ENCODE results near the gene VSIG2.
A peak's percentile ranks its signal among the peaks of the same experiment; 100 is the strongest.

VSIG2 gene

DNA sequence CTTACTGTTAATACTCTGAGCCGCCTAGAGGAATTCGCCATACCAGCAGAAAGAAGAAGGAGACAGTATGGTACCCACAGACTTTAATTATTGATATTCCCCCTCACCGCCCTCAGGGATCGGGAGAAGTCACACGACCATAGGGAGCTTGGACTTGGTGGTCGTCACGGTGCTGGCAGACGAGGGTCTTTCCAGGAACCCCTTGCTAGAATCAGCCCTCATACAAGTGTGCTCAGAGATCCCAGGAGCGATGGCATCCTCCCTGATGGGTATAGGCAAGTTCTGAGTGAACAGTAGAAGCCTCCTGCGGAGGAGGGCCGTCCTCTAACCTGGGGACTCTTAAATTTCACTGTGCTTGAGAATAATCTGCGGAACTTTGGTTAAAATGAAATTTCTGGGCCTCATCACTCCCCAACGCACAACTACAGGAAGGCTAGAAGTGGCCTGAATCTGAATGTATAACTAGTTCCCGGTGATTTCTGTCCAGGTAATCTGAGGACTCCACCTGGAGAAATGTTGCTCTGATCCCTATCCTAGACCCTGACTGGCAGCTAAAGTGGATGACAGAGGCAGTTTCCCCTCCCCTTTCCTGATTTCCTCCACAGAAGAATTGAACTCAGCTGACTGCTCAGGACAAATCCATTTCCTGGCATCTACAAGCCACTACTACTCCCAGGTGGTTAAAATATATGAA lies 4.5 kb downstream of the VSIG2 start:
- no peak for DNase-seq

DNA sequence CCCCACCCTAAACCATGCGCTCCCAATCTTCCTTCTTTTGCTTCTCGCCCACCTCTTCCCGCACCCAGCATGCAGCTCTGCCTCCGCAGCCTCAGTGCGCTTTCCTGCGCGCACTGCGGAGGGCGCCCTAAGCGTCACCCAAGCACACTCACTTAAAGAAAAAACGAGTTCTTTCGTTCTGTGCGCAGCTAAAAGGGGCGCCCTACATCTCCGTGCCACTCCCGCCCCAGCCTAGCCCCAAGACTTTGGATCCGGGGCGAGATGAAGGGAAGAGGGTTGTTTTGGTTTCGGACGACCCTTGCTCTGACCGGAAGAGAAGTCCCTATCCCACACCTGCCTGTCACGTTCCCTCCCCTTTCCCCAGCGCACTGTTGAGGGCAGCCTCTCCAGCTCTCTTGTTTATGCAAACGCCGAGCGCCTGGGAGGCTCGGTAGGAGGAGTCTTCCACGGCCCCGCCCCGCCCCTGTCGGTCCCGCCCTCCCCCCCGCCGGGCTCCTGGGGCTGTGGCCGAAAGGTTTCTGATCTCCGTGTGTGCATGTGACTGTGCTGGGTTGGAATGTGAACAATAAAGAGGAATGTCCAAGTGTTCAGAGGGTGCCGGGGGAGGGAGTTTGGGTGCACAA lies 5.3 kb downstream of the VSIG2 start:
- peak; percentile 34 for DNase-seq

DNA sequence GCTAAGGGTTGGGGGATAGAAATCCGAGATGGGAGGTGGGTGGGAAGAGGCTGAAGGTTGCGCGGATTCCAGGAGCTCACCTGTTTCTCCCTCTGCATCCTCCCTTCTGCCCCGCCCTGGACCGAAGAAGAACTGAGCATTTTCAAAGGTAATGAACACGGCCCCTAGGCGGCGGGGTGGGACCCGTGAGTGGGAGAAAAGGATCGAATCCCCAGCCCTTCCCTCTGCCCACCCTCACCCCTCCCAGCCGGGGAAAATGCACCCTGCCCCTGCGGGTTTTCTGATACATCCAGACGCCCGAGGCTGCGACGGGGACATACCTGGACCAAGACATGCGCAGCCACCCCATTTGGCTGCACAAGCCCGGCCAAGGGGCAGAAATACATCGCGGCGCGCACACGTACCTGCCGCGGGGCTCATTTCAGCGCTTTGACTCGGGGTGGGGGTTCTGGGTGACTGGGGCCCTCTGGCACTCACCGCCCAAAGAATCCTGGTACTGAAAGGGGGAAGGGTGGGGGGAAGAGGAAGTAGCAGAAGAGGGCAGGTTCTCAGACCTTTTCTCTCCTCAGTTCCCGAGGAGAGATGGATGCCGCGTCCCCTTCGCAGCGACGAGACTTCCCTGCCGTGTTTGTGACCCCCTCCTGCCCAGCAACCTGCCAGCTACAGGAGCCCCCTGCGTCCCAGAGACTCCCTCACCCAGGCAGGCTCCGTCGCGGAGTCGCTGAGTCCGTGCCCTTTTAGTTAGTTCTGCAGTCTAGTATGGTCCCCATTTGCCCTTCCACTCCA lies 6.0 kb downstream of the VSIG2 start:
- DNase-seq, result no peak

DNA sequence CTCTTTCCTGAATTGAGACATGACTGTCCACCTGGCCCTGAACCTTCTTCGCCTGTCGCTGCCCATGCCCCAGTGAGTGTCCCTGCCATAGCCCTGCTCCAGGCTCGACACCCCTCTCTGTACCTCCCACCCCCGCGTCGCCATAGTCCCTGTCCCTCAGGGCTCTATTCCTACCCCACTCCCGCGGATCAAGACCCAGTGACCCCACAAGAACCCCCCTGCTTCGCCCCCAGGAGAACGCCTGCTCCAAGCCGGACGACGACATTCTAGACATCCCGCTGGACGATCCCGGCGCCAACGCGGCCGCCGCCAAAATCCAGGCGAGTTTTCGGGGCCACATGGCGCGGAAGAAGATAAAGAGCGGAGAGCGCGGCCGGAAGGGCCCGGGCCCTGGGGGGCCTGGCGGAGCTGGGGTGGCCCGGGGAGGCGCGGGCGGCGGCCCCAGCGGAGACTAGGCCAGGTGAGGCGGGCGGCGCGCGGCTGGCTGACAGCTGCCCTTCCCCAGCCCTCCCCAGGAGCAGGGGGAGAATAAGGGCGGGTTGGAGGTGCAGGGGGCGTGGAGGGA lies 6.7 kb downstream of the VSIG2 start:
- no peak for DNase-seq

DNA sequence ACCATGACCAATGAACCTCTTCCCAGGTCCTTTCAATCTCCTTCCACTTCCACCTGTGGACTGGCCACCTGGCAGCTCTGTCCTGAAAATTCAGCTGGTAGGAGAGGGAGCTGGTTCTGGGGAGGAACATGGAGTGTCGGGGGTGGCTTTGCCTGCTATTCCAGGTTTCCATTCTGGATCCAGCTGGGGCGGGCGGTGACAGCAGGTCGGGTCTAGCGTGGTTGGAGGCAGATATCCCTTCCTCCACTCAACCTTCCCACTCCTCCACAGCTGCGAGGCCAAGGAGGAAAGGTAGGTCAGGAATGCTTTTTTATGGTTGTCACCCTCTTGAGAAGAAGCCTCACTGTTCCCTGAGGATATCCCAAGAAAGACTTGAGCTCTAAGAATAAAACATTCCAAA lies 9.0 kb downstream of the VSIG2 start:
- DNase-seq, result no peak

DNA sequence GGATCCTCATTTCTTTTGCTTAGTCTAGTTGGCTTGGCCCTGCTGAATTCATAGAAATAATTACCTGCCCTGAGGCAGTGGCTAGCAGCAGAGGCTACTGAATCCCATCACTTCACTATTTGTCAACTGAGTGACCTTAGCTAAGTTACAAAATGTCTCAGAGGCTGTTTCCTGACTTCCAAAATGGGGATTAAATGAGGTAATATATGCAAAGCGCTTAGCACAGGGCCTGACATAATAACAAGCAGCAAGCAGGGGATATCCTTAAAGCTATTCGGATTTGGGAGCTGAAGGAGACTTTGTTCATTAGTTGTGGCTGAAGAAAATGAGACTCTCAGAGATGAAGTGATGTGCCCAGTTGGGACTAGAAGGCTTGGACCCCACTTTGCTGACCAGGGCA lies 9.5 kb downstream of the VSIG2 start:
- no peak for DNase-seq

DNA sequence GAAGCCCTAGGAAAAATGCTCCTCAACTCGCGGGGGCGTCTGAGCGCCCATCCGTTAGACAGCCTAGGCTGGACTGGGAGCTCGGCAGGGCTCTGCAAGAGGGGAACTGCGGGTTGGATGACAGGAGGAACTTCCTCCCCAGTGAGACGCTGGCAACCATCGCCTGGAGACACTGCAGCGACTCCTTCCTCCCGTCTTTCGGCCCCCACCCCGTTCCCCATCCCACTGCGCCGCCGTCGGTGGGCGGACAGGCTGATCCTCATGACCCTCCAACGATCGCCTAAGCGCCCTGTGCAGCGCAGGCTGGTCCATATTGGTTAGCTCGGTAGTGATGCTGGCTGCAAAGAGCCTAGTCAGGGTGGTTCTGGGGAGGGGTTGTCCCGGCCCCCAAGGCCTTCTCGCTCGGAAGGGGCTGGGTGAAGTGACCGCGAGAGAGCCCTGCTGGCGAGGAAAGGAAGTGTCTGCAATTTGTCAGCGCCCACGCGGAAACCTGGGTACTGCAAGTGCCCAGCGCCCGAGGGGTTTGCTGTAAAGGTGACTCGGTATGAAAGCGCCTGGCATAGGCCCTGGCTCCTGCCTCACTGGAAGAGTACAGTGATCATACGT lies 11.7 kb downstream of the VSIG2 start:
- no peak for DNase-seq

DNA sequence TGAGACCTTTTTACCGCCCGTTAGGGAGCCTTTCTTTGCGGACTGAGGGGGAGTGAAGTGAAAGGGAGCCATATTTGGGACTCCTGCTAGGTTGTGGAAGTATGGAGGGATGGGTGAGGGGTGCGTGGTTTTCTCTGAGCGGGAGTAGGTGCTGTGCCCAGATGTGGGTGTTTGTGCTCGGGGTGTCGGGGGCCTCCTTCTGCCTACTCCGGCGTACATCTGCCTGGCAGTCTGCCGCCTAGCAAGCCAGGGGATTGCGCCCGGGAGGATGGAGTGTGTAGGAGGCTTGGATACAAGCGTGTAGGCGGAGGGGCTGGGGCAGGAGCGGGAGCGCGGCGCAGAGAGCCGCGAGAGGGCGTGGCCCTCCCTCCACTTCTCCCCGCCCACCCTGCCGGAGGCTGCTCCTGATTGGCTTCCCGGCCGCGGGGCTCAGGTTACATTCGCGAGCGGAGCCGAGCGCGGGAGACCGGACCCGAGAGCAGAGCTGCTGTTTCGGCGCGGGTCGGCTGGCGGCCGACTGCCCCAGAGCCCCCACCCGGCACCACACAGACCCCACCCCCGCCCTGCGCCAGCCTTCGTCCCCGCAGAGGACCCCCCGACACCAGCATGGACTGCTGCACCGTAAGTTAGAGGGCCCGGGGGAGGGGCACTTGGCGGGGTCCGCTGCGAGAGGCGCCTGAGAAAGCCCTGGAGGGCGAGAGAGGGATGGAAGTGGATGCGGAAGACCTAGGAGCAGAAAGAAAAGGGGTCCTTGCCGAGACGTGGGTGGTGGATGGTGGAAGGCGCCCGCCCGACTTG lies 12.4 kb downstream of the VSIG2 start, which contains the start of gene NRGN:
NRGN (plus strand) TSS at position 464 of the 798 bp plus-strand sequence; CDS start at position 607, 143 bp downstream.
- DNase-seq, result peak; percentile 83

DNA sequence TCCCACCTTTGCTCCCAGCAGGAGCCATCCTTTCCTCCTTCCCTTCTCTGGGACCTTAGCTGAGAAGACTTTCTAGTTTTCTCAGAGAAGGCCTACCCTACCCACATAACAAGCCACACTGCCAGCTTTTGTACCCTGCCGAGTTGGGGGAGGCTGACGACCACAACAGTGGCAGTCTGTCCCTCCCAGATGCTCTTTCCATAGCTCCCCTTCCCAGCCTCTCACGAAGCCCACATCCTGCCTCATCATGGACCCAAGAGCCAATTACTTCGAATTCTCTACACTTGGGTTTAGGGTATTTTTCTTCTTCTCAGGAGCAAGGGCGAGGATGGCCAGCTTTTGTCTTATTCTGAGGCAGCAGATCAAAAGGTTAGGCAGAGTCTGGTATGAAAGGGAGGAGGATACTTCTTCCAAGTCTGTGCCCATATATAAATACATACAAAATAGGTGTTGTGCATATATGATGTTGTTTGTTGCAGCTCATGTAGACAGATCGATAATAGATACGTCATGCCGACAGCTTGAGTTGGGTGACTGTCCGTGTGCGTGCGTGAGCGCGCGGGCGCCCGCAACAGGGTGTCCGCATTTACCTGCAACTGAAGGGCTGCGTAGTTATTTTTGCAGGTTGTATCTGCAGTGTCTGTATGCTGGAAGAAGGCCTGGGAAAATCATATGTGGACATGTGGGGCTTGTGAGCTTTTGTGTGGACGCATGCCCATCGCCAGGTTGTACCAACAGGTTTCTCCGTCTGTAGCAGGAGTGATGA lies 13.2 kb downstream of the VSIG2 start:
- no peak for DNase-seq

DNA sequence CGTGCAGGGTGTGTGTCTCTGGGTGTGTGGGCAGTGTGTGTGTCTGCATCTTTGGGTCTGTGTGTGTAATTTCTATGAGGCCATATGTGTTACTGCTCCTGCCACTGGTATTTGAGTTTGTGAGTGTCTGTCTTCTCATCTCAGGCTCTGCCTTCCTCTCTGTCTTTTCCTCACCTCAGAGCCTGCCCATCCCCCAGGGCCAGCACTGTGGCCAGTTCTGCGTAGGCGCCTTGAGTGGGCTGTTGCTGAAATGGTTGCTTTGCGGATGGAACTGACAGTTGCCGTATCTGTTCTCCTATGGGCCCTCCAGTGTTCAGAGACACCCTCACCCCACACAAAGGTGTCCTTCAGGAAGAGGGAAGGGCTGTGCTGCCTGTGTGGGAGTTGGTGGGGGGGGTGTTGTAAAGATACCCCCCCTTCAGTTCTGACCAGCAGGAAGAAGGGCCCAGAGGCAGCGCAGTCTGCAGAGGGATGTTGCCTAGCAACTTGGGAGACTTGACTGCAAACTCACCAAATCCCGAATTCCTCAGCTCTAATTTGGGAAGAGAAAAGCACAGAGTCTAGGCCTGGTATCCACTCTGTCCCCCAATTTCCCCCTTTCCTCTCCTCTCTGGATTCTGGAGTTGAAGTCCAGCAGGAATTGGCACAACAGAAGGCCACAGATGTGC lies 14.3 kb downstream of the VSIG2 start:
- no peak for DNase-seq

DNA sequence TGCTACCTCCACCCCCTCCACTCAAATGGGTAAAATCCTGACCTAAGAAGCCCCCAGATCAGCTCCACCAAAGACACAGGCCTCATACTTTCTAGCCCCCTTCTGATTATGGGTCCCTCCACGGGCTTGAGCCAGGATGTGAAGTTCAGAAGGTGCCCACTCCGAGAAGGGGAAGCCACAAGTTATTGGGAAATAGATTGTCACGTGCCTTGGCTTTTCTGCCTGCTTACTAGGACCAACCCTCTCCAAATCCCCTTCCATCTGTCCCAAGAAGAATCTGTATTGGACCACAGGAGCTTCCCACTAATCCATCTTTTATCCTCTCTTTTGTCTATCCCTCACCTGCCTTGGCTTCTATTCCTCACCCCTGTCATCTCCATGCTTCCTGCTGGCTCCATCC lies 15.3 kb downstream of the VSIG2 start:
- DNase-seq, result no peak

DNA sequence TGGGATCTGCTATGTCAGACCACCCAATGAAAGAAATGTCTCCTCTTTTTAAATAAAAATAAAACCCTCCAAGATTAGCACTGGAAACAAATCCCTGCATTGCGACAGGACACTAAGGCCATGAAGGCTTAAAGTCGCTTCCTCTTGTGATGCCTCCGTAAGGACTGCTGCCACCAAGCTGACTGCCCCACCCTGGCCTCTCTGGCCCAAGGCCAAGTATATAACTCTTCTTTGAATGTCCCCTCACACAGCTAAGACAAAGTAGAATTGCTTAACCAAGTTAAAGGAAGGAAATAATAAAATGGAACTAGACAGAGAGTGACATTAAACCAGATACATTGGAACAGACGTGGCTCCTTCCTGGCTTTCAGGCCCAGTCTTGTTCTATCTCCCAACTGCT lies 19.8 kb downstream of the VSIG2 start:
- no peak for DNase-seq

DNA sequence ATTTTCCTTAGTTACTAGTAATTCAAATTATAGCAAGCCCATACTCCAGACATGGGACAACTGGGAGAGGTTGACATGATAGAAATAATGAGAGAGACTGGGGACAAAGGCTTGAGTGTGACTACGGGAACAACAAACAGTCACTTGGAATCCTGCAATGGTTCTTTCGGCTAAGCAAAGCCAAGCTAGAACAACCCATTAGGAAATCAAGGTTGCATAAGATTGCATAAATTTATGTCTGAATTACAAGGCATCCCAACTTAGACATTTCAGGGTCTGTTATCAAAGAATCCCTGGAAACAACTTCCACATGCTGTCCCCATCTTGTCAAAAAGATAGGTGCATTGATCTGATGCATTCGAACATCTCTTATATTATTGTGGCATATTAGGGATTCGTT lies 22.5 kb downstream of the VSIG2 start:
- no peak for DNase-seq

DNA sequence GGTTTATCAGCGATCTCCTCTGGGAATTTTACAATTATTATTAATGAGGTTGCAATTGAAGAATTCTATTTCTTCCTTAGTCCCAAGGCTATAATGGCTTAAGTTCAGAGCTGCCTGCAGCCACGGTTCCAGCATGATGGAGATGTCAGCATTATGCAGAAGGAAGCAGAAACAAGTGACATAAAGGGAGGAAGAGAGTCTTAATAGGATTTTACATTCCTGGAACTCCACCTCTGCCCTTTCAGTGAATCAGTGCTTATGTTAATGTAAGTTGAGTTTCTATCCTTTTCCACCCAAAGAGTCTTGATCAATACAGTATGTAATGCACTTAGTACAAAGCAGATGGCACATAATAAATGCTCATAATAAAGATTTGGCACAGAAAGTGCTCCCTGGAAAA lies 23.9 kb downstream of the VSIG2 start:
- no peak for DNase-seq

DNA sequence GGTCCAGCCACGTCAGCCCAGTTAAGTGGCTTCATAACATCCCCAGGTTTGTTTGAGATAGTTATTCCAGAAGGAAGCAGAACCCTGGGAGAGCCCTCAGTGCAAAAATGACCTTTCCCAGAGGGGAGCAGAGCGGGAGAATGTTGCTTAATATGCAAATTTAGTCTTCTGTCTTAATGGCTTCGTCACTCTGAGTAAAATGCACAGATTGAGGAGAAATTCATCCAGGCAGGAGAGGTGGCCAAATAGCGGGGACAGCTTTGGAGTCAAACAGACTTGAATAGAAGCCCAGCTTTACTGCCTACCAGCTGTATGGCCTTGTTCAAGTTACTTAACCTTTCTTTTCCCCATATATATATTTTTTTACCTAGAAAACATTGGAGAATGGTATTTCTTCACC lies 24.6 kb downstream of the VSIG2 start:
- DNase-seq, result no peak

DNA sequence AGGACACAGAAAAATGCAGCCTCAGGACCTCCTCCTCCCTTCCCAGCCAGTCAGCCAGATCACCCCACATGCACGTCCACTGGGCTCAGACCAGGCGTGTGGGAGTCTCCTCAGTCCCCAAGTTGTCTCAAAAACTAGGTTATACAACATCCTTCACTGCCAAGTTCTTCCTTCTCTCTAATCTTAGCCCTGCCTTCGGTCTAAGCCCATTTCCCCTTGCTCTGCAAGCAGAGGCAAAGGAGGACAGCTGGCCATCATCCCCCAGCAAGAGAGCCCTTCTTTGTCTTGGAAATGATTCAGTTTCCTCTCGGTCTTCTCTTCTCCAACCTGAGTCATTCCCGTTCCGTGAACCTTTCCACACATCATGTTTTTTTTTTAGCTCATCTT lies 26.3 kb downstream of the VSIG2 start:
- peak; percentile 58 for DNase-seq

DNA sequence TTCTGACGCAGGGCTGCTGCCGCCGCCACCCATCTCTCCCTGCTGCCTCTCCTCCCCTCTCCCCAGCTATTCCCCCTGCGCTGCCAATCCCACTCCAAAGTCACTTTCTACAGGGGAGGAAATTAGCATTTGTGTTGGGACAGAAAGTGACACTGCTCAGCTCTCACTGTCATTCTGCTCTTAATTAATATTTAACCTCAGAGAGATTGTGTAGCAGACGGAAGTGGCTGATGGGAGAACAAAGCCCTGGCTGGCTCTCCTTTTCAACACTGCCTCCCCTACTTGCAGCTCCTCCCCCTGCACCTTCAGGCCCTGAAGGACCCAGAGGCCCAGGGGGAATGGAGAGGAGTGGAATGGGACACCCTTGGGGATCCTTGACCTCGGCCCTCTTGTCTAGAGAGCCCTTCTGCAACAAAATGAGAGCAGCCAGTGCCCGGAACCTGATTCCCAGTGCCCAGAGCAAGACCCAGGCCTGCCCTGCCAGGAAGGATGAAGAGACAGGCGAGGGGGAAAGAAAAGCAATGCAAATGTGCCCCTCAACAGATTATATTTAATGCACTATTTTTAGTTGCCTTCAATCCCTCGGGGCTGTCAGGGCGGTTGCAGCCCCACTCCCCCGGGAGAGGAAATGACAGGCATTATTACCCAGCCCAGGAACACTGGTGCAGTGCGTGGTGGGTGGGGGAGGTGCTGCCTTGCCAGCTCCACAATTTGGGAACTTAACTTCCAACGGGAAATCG lies 26.9 kb downstream of the VSIG2 start:
- no peak for DNase-seq

DNA sequence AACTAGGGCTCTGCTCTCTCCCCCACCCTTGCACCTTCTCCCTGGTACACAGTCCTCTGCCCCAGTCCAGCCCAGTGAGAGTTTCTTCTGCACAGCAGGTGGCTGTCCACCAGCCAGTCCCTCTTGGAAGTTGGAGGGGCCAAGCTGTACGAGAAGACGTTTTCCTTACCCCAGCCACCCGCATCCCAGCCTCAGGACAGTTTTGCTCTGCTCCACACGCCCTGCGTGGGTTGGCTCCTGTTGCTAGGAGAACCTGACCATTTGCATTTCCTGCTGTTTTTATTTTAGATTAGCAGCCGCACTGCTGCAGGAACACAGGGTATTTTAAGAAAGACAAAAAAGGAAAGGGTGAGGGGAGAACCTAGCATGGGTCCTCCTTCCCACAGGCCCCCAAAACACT lies 29.9 kb downstream of the VSIG2 start:
- DNase-seq, result no peak

DNA sequence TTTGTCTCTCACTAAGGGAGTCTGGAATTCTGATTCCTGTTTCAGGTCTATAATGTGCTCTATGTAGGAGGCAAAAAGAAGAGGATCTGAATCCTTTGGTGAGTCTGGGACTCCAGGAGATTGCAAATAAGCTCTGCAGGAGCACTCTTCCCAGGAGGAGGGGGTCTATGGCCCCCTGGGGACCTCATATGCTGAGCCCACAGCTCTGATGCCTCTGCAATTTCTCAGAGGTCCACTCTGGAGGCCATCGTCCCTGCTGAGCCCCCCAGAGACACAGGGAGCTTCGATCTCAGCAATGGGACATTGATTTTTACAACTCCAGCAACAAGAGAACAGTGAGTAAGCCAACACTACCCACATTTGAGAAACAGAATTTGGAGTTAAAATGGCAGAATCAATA lies 32.5 kb downstream of the VSIG2 start:
- DNase-seq, result no peak

DNA sequence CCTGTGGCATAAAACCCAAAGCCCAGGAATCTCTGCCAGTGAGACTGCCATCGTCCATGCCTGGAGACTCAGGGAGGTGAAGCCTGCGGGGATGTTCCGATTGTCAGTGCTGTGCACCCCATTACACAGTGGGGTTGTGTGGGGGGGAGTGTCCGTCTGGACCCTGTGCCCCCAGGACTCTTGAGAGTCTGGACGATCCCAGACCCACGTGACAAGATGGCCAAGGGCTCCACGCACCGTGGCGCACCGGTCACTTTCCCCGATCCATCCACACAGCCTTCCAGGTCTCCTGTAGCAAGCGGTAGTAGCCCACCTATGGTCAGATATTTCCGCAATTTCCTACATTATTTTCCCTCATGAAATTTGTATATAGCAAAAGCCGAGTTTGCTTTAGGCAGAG lies 33.3 kb downstream of the VSIG2 start:
- no peak for DNase-seq

Data from fibroblast of skin of right quadriceps (primary cell).